NCI-H128 (cell line): ENCODE results near the gene NEURL4.

Source experiments
- DNase-seq: peaks from one replicate; lab custom pipeline; 2025; ENCODE audit not compliant: unreplicated experiment; lab: John Stamatoyannopoulos, UW

The NEURL4 gene

GRCh38 chr17:7281074-7281952, 47.8 kb downstream of the NEURL4 start, which contains the start of gene SLC2A4:
SLC2A4 (plus strand) TSS chr17:7281718; CDS start chr17:7281935, 217 bp downstream.
- DNase-seq = peak; percentile 83

GRCh38 chr17:7280519-7281073, 48.5 kb downstream of the NEURL4 start:
- DNase-seq = peak; percentile 58

GRCh38 chr17:7279448-7279847, 49.7 kb downstream of the NEURL4 start:
- DNase-seq = no peak

- no peak for DNase-seq
Measured at GRCh38 chr17:7266784-7267183, 62.4 kb downstream of the NEURL4 start.
